ENCODE results near the gene RPS16. TPM values are rescaled to one million over a fixed set of nuclear protein-coding genes. Genes with fewer than 3 reads are reported as not detected.
A peak's percentile ranks its signal among the peaks of the same experiment; 100 is the strongest.

The RPS16 gene
- total and polyA plus RNA-seq, 2 of the 13 experiments (the other 11 are each of a cell fraction or from before 2014, with no cell fraction given), result 488 to 2,583 TPM

DNA sequence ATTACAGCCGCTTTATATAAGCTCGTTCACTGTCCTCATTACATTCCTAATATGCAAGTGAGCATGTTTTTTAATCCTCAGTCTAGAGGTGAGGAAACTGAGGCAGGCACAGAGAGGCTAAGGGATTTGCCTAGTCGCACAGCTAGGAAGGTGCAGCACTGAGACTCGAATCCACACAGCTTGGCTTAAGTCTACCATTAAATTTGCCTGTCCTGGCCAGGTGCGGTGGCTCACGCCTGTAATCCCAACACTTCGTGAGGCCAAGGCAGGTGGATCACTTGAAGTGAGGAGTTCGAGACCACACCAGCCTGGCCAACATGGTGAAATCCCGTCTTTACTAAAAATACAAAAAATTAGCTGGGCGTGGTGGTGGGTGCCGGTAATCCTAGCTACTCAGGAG lies 8.0 kb downstream of the RPS16 start (continued):
- TF ChIP-seq TSC22D2 (CRISPR knock-in tag; IDR thresholded peaks at IDR 0.05; ENCODE audit: borderline replicate concordance), result 0 out of 2 replicates have a peak, but pooled peaks have one; percentile 10
- 0 out of 2 replicates have a peak, but pooled peaks have one; percentile 20 for TF ChIP-seq MAX (IDR thresholded peaks at IDR 0.05)
- TF ChIP-seq ZNF768 (CRISPR knock-in tag; IDR thresholded peaks at IDR 0.05), result peak; percentile 88

- no peaks in the 10 kb centered on the region for H3K79me2 ChIP-seq (ENCODE audit: insufficient read depth, low read length)
- intact Hi-C loops (cut with micrococcal nuclease; ENCODE audit: unreplicated experiment), result no loop called here
- no peak overlapping the region for H3K9ac ChIP-seq (ENCODE audit: insufficient read depth, low read depth, low read length)
- H3K4me3 ChIP-seq (replicated peaks in 1 of 3; ENCODE audit: insufficient read depth in 1 of 3, low read depth in 2 of 3, low read length in 3 of 3), result no peak overlapping the region
- no peak overlapping the region for H2AFZ ChIP-seq (ENCODE audit: low read length)
- TF ChIP-seq, protein P1, sequence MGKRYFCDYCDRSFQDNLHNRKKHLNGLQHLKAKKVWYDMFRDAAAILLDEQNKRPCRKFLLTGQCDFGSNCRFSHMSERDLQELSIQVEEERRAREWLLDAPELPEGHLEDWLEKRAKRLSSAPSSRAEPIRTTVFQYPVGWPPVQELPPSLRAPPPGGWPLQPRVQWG (CRISPR knock-in tag; IDR thresholded peaks at IDR 0.05; ENCODE audit: borderline replicate concordance, low read depth), result no peak
- TF ChIP-seq ATF1 (CRISPR knock-in tag; IDR thresholded peaks at IDR 0.05), result no peak
- TF ChIP-seq GATAD2A (CRISPR knock-in tag; IDR thresholded peaks at IDR 0.05), result no peak
- no peak for TF ChIP-seq ZBTB42 (CRISPR knock-in tag; IDR thresholded peaks at IDR 0.05)
- TF ChIP-seq ZFP41 (CRISPR knock-in tag; IDR thresholded peaks at IDR 0.05; ENCODE audit: borderline replicate concordance), result no peak
- no peak for TF ChIP-seq HBP1 (CRISPR knock-in tag; IDR thresholded peaks at IDR 0.05; ENCODE audit: low read depth)
- TF ChIP-seq ONECUT2 (CRISPR knock-in tag; IDR thresholded peaks at IDR 0.05), result no peak
- no peak for TF ChIP-seq ATM (IDR thresholded peaks at IDR 0.05; ENCODE audit: borderline replicate concordance)
- no peak for TF ChIP-seq ZNF264 (CRISPR knock-in tag; IDR thresholded peaks at IDR 0.05)
- TF ChIP-seq BRF2 (CRISPR knock-in tag; IDR thresholded peaks at IDR 0.05), result no peak
- TF ChIP-seq PITX1 (CRISPR knock-in tag; IDR thresholded peaks at IDR 0.05), result no peak
- TF ChIP-seq ZNF296 (CRISPR knock-in tag; conservative IDR thresholded peaks at IDR 0.05), result no peak
- 65% methylated on average over 5 of the region's 5 CpGs for WGBS (ENCODE audit: low lambda C conversion rate)
- peaks cover 0 to 4% of the 10 kb centered on the region in 2 experiments; a peak in 1 of 5 replicates for H3K36me3 ChIP-seq (replicated peaks in 1 of 2; ENCODE audit: control insufficient read depth in 1 of 2, insufficient read depth in 2 of 2, low read length in 2 of 2)
- H3K9me3 ChIP-seq (ENCODE audit: low read length), result no peaks in the 10 kb centered on the region
- FAIRE-seq, result no peak
- ChIA-PET CTCF (ENCODE audit: low intra/inter-chr PET ratio, low total read pairs) (no interaction called here), POLR2A (interaction anchor here (2.7 to 5.7 kb wide), 2 partner anchors 9 to 14 kb away, joined by 18 to 44 read pairs; partner anchors contain the start of genes PLEKHG2 and RPS16)
- H3K4me2 ChIP-seq (ENCODE audit: low read depth, low read length), result no peak overlapping the region
- no peaks in the 10 kb centered on the region for H3K27me3 ChIP-seq (ENCODE audit: control insufficient read depth in 1 of 2, insufficient read depth in 2 of 2, low read length in 2 of 2)
- ATAC-seq, result no peak
- no peaks in the 10 kb centered on the region for H4K20me1 ChIP-seq (ENCODE audit: insufficient read depth, low read length)
- in situ Hi-C loops (cut with HindIII; ENCODE audit: extremely low pct_ligation_motif_present, low pct_unique_long_range_greater_than_20kb), result no loop called here
- BruUV-seq (replicated peaks), result TSS peak; percentile 31
- H3K27ac ChIP-seq (ENCODE audit: extremely low read length, insufficient read depth, low read length), result no peak overlapping the region
- no peak for DNase-seq (ENCODE audit: low spot score)
- peaks cover 40% of the 10 kb centered on the region for H3K4me1 ChIP-seq (ENCODE audit: insufficient read depth, low read length)
Observed at GRCh38 chr19:39426170-39426569, 9.6 kb downstream of the RPS16 start.

All from HepG2 (cell line).